OCI-M2 (cell line): ENCODE measurements around the gene TPK1.
"Not testable (repeated sequence)": the region's sequence is repeated elsewhere in the genome, so short reads cannot be mapped to it uniquely, and the experiment has no call there.

Experiments used
- DNase-seq: peaks from one replicate; lab custom pipeline; 2025; ENCODE audit not compliant: unreplicated experiment; lab: John Stamatoyannopoulos, UW

Gene TPK1

DNA sequence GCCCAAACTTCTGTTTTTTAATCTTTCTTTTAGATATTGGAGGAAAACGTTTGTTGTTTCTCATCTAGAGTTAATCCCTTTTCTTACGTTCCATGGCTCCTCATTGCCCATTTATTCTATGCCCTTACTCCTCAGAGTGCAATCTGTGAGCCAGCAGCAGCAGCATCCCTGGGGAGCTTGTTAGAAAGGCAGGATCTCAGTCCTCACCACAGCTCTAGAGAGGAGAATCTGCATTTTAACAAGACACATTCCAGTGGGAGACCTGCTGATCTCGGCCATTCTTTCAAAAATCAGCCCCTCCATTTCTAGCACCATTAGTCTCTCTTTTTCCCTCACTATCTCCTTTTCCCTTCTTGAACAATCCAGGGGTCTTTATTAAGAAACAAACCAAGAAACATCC, 348.0 kb downstream of the TPK1 start:
- no peak for DNase-seq

DNA sequence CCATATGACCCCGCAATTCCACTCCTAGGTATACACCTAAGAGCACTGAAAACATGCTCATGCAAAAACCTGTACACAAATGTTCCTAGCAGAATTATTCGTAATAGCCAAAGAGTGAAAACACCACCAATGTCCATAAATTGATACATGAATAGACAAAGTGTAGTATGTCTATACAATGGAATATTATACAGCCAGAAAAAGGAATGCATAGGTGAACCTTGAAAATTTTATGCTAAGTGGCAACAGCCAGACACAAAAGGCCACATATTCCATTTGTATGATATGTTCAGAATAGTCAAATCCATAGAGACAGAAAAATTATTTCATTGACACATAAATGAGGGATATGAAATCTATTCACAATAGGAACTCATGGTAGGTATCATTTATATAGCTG, 351.4 kb downstream of the TPK1 start:
- DNase-seq, result no peak

- DNase-seq, result no peak
Observed at GRCh38 chr7:144483189-144483588, 352.7 kb downstream of the TPK1 start.

DNA sequence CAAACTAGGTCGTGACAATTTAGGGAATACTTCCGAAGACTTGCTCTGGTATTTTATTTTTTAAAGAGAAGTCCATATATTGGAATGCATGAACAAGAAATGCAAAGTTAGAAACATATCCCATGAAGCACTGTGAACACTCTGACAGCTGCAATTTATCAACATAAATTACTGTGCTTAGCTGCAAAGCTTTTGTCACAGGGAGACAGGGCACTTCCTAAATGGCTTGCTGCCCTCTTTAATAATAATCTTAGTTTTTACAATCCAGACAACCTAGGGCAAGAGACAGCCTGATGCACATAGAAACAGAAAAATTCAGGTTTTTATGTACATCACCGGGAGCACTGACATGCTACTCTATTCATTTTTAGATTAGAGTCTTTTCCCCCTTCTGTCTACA, 354.0 kb downstream of the TPK1 start:
- no peak for DNase-seq

- DNase-seq, result no peak
Observed at GRCh38 chr7:144477348-144477747, 358.5 kb downstream of the TPK1 start.

DNA sequence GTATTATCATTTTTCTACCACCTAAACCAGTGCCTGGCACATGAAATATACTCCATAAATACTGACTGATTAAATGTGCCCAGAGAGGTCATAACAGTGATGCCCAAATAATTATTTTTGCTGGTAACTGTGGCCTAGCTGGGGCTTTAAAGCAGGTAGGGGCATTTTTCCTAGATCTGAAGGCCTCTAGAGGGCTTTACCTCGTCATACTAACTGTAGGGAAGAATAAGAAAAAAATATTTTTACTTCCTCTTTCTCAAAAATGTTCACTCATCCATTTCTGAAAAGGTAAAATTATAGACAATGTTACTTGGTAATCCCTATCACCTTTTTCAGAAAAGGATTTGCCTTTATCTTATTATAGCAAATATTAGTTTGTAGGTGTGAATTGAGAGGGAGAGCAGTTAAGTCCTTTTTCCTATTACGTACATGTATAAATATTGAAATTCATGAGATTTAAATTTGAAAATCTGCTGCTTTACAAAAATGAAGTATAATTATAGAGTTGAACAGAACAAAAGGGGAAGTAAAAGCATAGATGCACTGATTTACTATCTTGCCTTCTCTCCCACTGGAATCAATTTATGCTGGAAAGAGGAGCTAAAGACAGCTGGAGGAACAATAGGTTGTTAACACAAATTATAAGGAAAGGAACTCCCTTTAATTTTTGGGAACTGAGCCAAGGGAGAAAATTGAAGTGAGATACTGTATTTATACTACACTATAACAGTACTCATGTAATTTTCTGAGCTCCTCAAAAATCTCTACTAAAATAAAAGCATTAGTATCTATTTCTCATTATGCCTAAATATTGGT, 360.8 kb downstream of the TPK1 start:
- DNase-seq, result no peak

DNA sequence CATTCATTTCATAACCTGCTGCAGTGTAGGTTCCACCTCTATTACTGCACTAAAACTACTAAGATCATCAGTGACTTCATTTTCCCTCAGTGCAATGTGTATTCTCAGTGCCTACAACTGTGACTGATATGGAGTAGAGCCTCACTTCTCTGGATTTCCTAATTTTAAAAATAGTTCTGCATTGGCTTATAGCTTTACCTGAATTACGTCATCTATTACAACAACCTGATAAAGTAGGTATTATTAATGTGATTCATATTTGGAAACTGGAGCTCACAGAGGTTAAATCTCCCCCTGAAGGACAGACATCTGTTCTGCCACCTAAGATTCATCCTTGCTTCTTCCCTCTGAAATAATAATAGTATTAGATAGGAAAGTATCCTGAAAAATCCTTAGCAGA, 361.5 kb downstream of the TPK1 start:
- no peak for DNase-seq

DNA sequence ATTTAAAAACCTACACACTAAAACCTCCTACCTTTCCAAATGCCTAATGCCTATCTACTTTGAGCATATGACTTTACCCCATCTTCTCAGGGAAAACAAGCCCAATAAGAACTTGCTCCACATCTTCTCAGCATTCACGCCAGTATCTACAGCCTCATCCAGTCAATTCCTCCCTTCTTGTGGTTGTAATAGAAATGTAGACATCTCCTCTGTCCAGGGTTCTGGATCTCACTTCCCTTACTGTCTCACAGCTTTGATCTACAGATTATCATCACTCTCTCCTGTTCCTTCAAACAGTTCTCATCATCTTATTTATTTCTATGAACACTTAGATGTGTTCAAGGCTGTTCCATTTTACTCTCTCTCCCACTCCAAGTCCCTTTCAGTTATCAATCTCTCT, 361.9 kb downstream of the TPK1 start:
- no peak for DNase-seq

DNA sequence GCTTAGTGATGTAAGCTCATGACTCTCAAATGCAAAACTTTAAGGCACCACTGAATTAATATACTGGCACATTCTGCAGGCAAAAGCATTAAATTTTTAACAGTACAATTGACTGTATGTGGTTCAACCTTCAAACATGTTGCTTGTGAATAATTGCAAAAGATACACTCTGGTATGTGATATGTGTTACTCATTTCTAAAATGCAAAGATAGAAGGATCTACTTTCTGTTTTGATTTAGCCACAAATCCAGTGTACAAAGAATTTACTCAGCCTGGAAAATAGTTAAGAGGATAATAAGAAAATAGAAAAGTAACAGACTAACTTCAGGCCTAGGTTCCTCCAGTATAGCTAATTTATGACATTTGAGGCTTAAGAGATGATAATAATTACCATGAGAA, 365.8 kb downstream of the TPK1 start:
- no peak for DNase-seq

DNA sequence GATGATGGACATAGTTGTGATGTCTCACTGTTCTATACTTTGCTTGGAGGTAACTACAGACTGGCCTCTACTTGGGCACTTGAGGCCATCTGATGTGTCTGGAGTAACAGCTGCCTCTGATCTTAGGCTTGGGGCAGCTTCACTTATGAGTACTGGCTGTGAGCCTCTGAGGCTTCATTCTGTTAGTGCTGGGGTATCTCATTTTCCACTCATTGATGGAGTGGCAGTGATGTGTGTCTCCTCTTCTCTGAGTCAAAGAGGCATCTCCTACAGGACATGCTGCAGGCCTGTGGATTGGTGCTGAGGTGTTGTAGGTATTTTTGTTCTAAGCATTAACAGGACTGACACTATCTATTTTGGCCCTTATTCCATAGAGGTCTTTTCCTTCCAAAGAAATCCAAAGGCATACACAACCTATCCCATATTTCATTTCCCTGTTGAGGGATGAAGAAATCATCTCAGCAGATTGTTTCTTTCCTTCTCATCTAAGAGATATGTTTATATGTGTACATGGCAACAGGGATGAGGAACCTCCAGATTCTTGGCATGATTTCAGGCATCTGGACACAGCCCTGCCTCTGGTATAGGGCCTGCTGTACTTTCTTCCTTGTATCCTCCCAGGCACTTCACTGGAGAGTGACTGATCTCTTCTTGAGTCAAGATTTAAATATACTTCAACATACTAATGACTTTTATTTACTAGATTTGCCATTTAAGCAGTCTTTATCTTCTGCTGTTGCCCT, 366.7 kb downstream of the TPK1 start:
- no peak for DNase-seq

DNA sequence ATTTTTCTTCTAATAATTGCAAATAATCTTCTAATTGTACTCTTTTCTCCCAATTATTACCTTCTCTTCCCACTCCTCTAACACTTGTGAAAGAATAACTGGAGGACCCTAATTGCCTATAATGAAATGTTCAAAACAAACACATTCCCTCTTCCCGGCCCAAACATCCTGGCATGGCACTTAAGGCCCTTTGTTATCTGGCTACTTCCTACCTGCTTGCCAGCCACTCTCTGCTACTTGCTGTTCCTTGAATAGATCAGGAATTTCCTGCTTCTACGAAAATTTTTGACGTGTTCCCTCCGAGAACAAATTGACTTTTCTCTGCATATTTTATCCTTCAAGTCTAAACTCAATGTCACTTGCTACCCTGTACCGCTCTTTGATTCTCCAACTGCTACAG, 376.2 kb downstream of the TPK1 start:
- no peak for DNase-seq

GRCh38 chr7:144455040-144455404, 380.8 kb downstream of the TPK1 start:
- no peak for DNase-seq

DNA sequence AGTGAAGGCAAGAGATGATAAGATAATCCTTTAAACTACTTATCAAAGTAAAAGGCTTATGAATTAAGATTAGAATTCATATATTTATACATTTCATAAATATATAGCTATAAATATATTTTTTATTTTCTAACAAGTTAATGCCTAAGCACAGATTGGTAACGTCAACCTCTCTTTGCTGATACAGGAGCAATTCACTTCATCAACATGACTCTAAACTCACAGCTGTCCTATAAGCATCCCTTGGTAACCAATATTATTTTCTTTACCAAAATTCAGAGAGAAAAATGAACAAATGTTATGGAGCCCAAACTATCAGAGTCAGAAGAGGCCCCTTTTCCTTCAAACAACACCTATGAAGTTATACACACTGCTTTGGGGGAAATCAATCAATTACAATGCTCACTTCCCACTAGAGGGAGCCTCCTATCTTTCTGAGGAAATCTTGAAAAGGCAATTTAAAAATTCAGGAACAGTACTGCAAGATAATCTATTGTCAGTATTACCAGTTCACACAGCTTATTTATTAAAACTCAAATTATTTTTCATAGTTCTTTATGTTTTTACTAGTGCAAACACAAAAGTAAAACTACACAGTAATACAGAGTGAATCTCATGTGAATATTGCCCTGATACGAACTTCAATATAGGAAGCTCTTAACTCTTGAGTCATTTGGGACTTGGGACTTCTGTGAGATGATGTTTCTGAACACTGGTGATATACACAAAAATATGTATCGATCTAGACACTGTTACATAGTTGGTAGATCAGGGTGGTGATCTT, 381.4 kb downstream of the TPK1 start:
- DNase-seq, result no peak

GRCh38 chr7:144452064-144452463, 383.8 kb downstream of the TPK1 start:
- DNase-seq, result no peak

GRCh38 chr7:144445590-144445989, 390.3 kb downstream of the TPK1 start:
- DNase-seq, result no peak

DNA sequence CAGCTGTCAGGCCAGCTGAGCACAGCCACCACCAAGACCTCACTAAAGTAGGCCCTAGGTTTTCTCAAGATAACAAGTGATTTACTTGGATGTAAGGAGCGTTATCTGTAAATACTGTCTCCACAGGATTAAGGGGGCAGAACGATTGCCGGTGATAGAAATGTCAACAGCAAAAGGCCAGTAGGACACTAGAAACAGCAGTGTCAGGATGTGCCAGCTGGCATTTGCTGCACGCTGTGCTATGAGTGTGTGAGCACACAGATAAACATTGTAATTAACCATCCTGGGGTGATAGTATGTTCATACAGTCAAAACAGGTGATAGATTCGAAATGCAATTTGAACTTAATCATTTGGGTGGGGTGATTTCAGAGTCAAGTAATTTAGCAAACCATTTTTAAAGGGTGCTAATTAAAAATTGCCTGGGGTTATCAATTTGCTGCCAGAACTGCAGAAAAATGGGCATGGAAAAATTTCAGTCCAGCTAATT, 396.1 kb downstream of the TPK1 start:
- no peak for DNase-seq

DNA sequence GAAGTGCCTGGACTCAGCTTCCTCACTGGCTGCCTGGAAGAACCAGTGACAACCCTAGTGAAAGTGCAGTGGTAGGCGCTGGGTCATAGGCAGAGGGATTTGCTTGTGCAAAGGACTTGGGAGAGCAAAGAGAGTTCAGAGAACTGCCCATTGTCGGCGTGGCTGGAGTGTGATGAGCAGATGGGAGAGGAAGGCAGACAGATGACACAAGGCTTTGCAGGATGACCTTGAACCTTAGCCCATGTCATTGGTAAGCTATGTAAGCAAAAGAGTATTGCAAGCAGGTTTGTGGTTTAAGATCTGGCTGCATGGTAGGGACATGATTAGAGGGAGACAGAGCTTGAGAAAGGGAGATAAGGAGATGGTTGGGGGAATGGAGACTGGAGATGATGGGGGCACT, 397.1 kb downstream of the TPK1 start:
- DNase-seq, result no peak

DNA sequence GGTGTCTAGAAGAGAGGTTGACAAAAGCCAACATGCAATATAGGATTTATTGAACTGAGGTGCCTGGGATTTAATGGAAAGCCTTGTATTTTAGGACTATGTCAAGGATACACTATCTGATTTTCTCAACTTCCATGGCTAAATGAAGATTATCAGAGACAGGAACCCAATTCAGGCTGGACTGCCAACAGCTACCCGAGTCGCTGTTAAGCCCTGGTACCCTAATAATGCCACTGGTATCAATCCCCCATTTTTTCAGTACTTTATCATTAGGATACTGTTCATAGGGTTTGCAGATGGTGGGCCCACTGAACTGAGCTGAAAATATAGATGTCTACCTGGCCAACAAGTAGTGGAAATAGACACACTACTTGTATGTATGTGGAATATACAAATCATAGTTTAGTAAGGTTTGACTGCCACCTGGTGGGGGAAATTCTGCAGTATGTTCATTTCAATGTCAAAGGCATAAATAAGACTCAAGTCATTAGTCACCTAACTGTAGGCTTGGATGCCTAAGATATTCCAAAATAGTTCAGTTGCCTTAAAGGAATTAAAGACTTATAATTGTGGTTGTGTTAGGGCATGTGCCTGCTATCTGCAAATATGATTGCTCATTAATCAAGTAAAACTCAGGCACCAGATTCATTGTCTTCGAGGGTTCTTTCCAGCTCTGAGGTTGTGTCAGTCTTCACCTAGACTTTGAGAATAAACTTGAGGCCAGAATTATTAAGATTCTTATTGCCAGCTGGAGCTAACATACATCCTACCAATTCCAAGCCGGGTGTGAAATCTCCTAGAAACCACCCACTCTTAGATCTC, 398.3 kb downstream of the TPK1 start:
- DNase-seq, result peak; percentile 6

DNA sequence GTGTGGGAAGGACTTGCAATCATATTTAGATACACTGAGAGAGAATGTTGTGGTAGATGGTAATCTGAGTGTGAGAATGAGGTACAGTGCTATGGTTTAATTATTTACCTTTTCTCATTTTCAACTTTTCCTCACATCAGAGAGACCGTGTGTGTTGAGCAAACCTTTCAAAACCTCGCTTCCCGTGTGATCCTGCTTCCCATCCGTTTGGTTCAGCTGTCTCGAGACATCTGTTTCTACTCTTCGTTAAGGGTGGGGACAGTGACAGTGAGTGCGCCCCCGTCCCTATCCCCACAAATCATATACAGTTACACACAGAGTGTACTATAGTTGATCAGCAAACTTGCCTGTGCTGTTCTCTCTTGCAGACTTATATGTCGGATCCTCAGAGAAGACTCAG, 399.4 kb downstream of the TPK1 start:
- DNase-seq, result no peak

DNA sequence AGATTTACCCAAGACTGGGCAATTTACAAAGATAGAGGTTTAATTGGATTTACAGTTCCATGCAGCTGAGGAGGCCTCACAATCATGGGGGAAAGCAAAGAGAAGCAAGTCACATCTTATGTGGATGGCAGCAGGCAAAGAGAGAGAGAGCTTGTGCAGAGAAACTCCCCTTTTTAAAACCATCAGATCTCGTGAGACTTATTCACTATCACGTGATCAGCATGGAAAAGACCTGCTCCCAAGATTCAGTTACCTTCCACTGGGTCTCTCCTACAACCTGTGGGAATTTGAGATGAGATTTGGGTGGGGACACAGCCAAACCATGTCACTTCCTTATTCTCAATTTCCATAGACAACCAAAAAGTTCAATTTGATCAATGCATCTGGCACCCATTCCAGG, 407.4 kb downstream of the TPK1 start:
- DNase-seq, result no peak

DNA sequence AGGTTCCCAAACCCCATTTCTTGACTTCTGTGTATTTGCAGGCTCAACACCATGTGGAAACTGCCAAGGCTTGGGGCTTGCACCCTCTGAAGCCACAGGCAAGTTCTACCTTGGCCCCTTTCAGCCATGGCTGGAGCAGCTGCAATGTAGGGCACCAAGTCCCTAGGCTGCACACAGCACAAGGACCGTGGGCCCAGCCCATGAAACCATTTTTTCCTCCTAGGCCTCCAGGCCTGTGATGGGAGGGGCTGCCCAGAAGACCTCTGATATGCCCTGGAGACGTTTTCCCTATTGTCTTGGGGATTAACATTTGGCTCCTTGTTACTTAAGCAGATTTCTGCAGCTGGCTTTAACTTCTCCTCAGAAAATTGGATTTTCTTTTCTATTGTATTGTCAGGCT, 408.3 kb downstream of the TPK1 start:
- not testable (repeated sequence) for DNase-seq
